AG04449 (cell line): ENCODE data around the gene TET2.

ENCODE experiments used
- CTCF ChIA-PET: fragments of 350-600 bp; formaldehyde crosslinking; extraction: SDS; loops from one replicate; lab custom pipeline; 2021; ENCODE audit warnings: antibody characterized with exemption; lab: Yijun Ruan, JAX
- POLR2A ChIA-PET: fragments of 400-600, 350-600 bp; formaldehyde crosslinking; extraction: SDS; loops from one replicate; lab custom pipeline; 2020; ENCODE audit warnings: antibody characterized with exemption, inconsistent platforms; lab: Yijun Ruan, JAX
- DNase-seq: peaks from one replicate; pipeline ENCODE4 v3.0.0-alpha.2; 2010; ENCODE audit warnings: low read depth, low spot score
- H3K4me3 ChIP-seq: 2 replicates; pipeline ENCODE4 v1.5.1; 2011; ENCODE audit warnings: low read depth, mild to moderate bottlenecking, control low read depth, low read length
- TF ChIP-seq, protein P1 (sequence below): IDR thresholded peaks from one replicate; pipeline ENCODE4 v1.5.1; 2011; ENCODE audit warnings: mild to moderate bottlenecking, moderate library complexity, low read length, control low read depth, inconsistent platforms; ENCODE audit not compliant: insufficient read depth; ENCODE audit errors: missing control alignments

Gene TET2

DNA sequence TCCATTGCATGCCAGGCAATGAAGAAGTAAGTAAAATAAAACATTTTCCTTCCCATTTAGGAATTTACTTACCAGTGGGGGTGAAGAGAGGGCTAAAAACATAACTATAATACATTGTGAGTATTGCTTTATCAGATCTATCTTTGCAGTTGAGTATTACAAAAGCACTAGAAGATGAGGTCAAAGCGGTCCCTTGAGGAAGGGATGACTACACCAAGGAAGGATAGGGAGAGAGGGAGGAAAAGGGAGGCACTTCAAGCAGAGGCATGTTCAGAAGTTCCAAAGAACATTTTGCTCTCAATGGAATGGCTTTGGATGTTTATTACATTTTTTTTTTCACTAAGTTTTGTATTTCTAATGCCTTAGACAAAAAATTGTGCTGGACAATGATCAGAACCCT lies 127.8 kb downstream of the TET2 start:
- POLR2A ChIA-PET: no interaction called here
- TF ChIP-seq, protein P1, sequence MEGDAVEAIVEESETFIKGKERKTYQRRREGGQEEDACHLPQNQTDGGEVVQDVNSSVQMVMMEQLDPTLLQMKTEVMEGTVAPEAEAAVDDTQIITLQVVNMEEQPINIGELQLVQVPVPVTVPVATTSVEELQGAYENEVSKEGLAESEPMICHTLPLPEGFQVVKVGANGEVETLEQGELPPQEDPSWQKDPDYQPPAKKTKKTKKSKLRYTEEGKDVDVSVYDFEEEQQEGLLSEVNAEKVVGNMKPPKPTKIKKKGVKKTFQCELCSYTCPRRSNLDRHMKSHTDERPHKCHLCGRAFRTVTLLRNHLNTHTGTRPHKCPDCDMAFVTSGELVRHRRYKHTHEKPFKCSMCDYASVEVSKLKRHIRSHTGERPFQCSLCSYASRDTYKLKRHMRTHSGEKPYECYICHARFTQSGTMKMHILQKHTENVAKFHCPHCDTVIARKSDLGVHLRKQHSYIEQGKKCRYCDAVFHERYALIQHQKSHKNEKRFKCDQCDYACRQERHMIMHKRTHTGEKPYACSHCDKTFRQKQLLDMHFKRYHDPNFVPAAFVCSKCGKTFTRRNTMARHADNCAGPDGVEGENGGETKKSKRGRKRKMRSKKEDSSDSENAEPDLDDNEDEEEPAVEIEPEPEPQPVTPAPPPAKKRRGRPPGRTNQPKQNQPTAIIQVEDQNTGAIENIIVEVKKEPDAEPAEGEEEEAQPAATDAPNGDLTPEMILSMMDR: no peak
- CTCF ChIA-PET: no interaction called here
- DNase-seq: no peak
- no peak overlapping the region for H3K4me3 ChIP-seq

DNA sequence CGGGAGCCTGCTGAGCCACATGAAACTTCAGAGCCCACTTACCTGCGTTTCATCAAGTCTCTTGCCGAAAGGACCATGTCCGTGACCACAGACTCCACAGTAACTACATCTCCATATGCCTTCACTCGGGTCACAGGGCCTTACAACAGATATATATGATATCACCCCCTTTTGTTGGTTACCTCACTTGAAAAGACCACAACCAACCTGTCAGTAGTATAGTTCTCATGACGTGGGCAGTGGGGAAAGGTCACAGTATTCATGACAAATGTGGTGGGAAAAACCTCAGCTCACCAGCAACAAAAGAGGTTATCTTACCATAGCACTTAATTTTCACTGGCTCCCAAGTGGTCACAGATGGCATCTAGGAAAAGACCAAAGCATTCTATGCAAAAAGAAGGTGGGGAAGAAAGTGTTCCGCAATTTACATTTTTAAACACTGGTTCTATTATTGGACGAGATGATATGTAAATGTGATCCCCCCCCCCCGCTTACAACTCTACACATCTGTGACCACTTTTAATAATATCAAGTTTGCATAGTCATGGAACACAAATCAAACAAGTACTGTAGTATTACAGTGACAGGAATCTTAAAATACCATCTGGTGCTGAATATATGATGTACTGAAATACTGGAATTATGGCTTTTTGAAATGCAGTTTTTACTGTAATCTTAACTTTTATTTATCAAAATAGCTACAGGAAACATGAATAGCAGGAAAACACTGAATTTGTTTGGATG lies 129.9 kb downstream of the TET2 start:
- H3K4me3 ChIP-seq: no peak overlapping the region
- ChIA-PET CTCF (interaction anchor here (1.0 kb wide), 1 partner anchor 195 kb away, joined by 5 read pairs; no protein-coding TSS in a partner anchor), POLR2A (no interaction called here)
- TF ChIP-seq, protein P1: no peak
- DNase-seq: no peak

DNA sequence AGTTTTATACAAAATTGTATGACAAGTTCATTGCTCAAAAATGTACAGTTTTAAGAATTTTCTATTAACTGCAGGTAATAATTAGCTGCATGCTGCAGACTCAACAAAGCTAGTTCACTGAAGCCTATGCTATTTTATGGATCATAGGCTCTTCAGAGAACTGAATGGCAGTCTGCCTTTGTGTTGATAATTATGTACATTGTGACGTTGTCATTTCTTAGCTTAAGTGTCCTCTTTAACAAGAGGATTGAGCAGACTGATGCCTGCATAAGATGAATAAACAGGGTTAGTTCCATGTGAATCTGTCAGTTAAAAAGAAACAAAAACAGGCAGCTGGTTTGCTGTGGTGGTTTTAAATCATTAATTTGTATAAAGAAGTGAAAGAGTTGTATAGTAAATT lies 131.0 kb downstream of the TET2 start:
- no peak for DNase-seq
- no peak overlapping the region for H3K4me3 ChIP-seq
- ChIA-PET CTCF (interaction anchor here (1.0 kb wide), 1 partner anchor 194 kb away, joined by 5 read pairs; no protein-coding TSS in a partner anchor), POLR2A (no interaction called here)
- TF ChIP-seq, protein P1: no peak

DNA sequence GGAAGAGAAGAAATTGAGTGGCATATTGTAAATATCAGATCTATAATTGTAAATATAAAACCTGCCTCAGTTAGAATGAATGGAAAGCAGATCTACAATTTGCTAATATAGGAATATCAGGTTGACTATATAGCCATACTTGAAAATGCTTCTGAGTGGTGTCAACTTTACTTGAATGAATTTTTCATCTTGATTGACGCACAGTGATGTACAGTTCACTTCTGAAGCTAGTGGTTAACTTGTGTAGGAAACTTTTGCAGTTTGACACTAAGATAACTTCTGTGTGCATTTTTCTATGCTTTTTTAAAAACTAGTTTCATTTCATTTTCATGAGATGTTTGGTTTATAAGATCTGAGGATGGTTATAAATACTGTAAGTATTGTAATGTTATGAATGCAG lies 132.6 kb downstream of the TET2 start:
- ChIA-PET POLR2A (no interaction called here), CTCF (interaction anchor here (2.2 kb wide), 1 partner anchor 194 kb away, joined by 6 read pairs; no protein-coding TSS in a partner anchor)
- no peak overlapping the region for H3K4me3 ChIP-seq
- TF ChIP-seq, protein P1: no peak
- DNase-seq: no peak

DNA sequence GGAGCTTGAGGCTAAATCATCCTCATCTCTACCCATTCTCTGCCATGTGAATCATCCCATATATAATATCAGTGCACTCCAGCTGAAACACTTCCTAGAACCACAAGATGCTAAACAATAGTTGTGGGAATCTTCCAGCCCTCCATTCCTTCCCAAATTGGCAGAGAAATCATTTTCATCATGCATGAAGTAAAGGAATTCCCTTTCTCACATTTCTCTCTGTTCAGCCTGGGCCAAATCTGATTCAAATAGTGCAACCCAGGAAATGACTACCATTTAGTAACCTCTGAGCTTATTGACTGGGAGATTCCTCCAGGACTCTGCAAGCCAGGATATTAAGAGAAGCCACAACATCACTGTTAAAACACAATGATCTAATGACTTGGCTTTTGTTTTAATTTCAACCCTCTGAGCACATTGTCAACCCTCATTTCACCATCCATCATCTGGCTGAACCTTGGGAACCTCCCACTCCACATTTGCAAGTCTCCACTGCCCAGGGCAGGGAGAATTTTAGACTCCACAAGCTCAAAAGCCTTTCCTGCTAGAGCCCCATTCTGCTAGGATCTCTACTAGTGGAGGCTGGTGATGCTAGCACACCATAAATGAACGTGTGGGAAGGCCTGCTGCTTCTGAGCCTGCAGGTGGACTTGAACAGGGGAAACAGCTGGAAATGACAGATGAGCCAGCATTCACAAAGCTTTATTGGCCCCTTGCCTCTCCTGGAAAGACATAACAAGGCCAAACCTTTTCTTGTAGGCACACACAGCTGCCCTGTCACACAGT lies 133.9 kb downstream of the TET2 start:
- ChIA-PET CTCF (interaction anchor here (0.9 to 2.2 kb wide), 2 partner anchors 9 to 193 kb away, joined by 3 to 6 read pairs; no protein-coding TSS in a partner anchor), POLR2A (interaction anchor here (0.8 to 1.1 kb wide), 3 partner anchors 14 to 134 kb away, joined by 3 to 5 read pairs (median 4); partner anchors contain the start of gene TET2)
- peak; percentile 93 for DNase-seq
- H3K4me3 ChIP-seq: no peak overlapping the region
- TF ChIP-seq, protein P1: no peak

DNA sequence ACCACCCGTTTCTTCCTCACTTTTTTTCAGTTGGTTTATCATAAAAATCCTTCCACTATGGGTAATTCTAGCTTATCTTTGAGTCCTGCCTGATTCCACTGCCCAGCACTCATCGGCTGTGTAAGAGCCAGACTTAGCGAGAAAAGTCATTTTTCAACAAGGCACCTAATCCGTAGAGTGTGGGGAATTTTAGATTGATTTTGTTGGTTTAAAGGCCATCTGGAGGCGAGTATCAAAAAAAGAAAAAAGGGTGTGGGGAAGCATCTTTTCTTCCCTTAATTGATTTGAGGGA lies 134.4 kb downstream of the TET2 start:
- no peak overlapping the region for H3K4me3 ChIP-seq
- CTCF ChIA-PET: interaction anchor here (2.2 kb wide), 1 partner anchor 192 kb away, joined by 6 read pairs; no protein-coding TSS in a partner anchor
- DNase-seq: no peak
- TF ChIP-seq, protein P1: no peak
- POLR2A ChIA-PET: interaction anchor here (0.8 to 1.1 kb wide), 3 partner anchors 13 to 134 kb away, joined by 3 to 5 read pairs (median 4); partner anchors contain the start of gene TET2
